Endothelial cell of umbilical vein (primary cell): ENCODE measurements around the gene KERA. TPM values are rescaled to one million over a fixed set of nuclear protein-coding genes. Genes with fewer than 3 reads are reported as not detected.

ENCODE experiments used
- BruUV-seq: library from RNA; stranded (reverse); fragments of 400-500 nt; replicated peaks from 2 replicates; lab custom pipeline; 2021; lab: Mats Ljungman, UMichigan
- CTCF ChIA-PET: fragments of 300-600, 350-600 bp; sonication (Branson Sonifier 250); formaldehyde crosslinking; loops from one replicate; lab custom pipeline; 2021; ENCODE audit warnings: antibody characterized with exemption, inconsistent platforms; lab: Charles Lee
- POLR2A ChIA-PET: fragments of 300-600, 350-600 bp; sonication (Branson Sonifier 250); formaldehyde crosslinking; loops from one replicate; lab custom pipeline; 2021; ENCODE audit warnings: antibody characterized with exemption, inconsistent platforms; lab: Charles Lee
- DNase-seq: peaks from one replicate; pipeline ENCODE4 v3.0.0-alpha.2; 2011; ENCODE audit warnings: low read depth, low spot score
- FAIRE-seq: peaks from 2 replicates; lab custom pipeline; 2011; peaks lifted over from hg19 to GRCh38; lab: Jason Lieb, UNC
- H2AFZ ChIP-seq: 2 replicates; pipeline ENCODE4 v1.6.0; 2012; ENCODE audit warnings: low read depth, low read length, control low read depth, inconsistent platforms
- H3K27ac ChIP-seq: 2 replicates; pipeline ENCODE4 v1.5.1; 2011; ENCODE audit warnings: low read depth, mild to moderate bottlenecking, control low read depth, low read length, moderate library complexity; ENCODE audit not compliant: insufficient read depth
- H3K27me3 ChIP-seq, 2 experiments: 2 replicates each; pipeline versions ENCODE4 v1.6.0 to v1.6.1; 2011; ENCODE audit warnings: low read length in 2 of 2, mixed read lengths in 1 of 2; ENCODE audit not compliant: control insufficient read depth in 2 of 2, insufficient read depth in 2 of 2
- H3K36me3 ChIP-seq, 2 experiments: 2 replicates in 1 of 2; 3 replicates in 1 of 2; pipeline ENCODE4 v1.5.1; 2011; ENCODE audit warnings: low read length in 2 of 2, mild to moderate bottlenecking in 1 of 2, moderate library complexity in 1 of 2; ENCODE audit not compliant: control insufficient read depth in 2 of 2, insufficient read depth in 2 of 2; ENCODE audit errors: extremely low read depth in 1 of 2
- H3K4me1 ChIP-seq: 3 replicates; pipeline ENCODE4 v1.5.1; 2011; ENCODE audit warnings: mild to moderate bottlenecking, low read length; ENCODE audit not compliant: control insufficient read depth, insufficient read depth; ENCODE audit errors: extremely low read depth
- H3K4me2 ChIP-seq: 2 replicates; pipeline ENCODE4 v1.6.1; 2011; ENCODE audit warnings: low read length, control low read depth, mixed read lengths; ENCODE audit not compliant: insufficient read depth
- H3K4me3 ChIP-seq, 3 experiments: fragments of 200-600 bp in 1 of 3; sonication (generic), shearing (Covaris generic) in 1 of 3; replicated peaks in 1 of 3; 2 replicates each; pipeline ENCODE4 v1.5.1; 2011 to 2016; ENCODE audit warnings: control low read depth in 3 of 3, low read length in 3 of 3, mild to moderate bottlenecking in 2 of 3, inconsistent platforms in 1 of 3, low read depth in 1 of 3, moderate library complexity in 1 of 3; ENCODE audit not compliant: insufficient read depth in 1 of 3
- H3K79me2 ChIP-seq: 2 replicates; pipeline ENCODE4 v1.6.0; 2012; ENCODE audit warnings: low read length, inconsistent platforms; ENCODE audit not compliant: control insufficient read depth, insufficient read depth
- H3K9ac ChIP-seq: replicated peaks from 2 replicates; pipeline ENCODE3; 2011; ENCODE audit warnings: low read length, control low read depth; ENCODE audit not compliant: insufficient read depth; ENCODE audit errors: extremely low read depth
- H3K9me1 ChIP-seq: replicated peaks from 3 replicates; pipeline ENCODE4 v1.6.0; 2011; ENCODE audit warnings: mild to moderate bottlenecking, low read length; ENCODE audit not compliant: control insufficient read depth, insufficient read depth; ENCODE audit errors: extremely low read depth
- H3K9me3 ChIP-seq: replicated peaks from 2 replicates; pipeline ENCODE4 v1.5.1; 2012; ENCODE audit warnings: low read length, inconsistent platforms; ENCODE audit not compliant: control insufficient read depth, insufficient read depth
- H4K20me1 ChIP-seq: replicated peaks from 2 replicates; pipeline ENCODE3; 2011; ENCODE audit warnings: mild to moderate bottlenecking, low read length; ENCODE audit not compliant: control insufficient read depth, insufficient read depth; ENCODE audit errors: extremely low read depth
- EZH2 ChIP-seq: IDR thresholded peaks from 2 replicates; pipeline ENCODE4 v1.6.1; 2012; ENCODE audit warnings: borderline replicate concordance, low read depth, mild to moderate bottlenecking, moderate library complexity, low read length, inconsistent platforms; ENCODE audit not compliant: severe bottlenecking
- FOS ChIP-seq: IDR thresholded peaks from 2 replicates; pipeline ENCODE4 v1.6.1; 2011; ENCODE audit warnings: mild to moderate bottlenecking, low read length, moderate library complexity, borderline replicate concordance; ENCODE audit not compliant: insufficient read depth
- GATA2 ChIP-seq: IDR thresholded peaks from 2 replicates; pipeline ENCODE4 v1.7.0; 2011; ENCODE audit warnings: low read depth, mild to moderate bottlenecking, moderate library complexity, mixed read lengths, low read length; ENCODE audit not compliant: insufficient read length, insufficient read depth
- JUN ChIP-seq: IDR thresholded peaks from 2 replicates; pipeline ENCODE4 v1.6.1; 2011; ENCODE audit warnings: borderline replicate concordance, low read depth; ENCODE audit not compliant: insufficient read length, insufficient read depth
- MAX ChIP-seq: IDR thresholded peaks from 2 replicates; pipeline ENCODE4 v1.6.1; 2011; ENCODE audit not compliant: insufficient read depth, insufficient read length
- MYC ChIP-seq: IDR thresholded peaks from one replicate; pipeline ENCODE4 v1.6.1; 2011; ENCODE audit warnings: mild to moderate bottlenecking, low read depth, low read length
- POLR2A ChIP-seq: IDR thresholded peaks from 2 replicates; pipeline ENCODE4 v1.6.1; 2012; ENCODE audit warnings: low read depth, mild to moderate bottlenecking, control low read depth, low read length
- POLR2AphosphoS5 ChIP-seq: IDR thresholded peaks from 2 replicates; pipeline ENCODE4 v1.6.1; 2012; ENCODE audit warnings: low read depth, mild to moderate bottlenecking, control low read depth, low read length, moderate library complexity; ENCODE audit not compliant: insufficient read depth
- dilution Hi-C: fragments of 300-500 bp; cut with MboI; formaldehyde crosslinking; loops from one replicate; pipeline ENCODE4 v1.15.0; 2019; ENCODE audit warnings: low sequenced_read_pairs; ENCODE audit not compliant: extremely low pct_ligation_motif_present
- intact Hi-C: fragments of 100-400 bp; cut with micrococcal nuclease; formaldehyde crosslinking; loops from one replicate; pipeline ENCODE4 v1.10.0; 2022
- polyA plus RNA-seq, 4 experiments: library from polyadenylated mRNA; depleted of rRNA in 3 of 4; stranded (reverse) in 3 of 4; unstranded in 1 of 4; fragments of >200 nt; gene quantifications; 2 replicates each; pipeline versions ENCODE4 v1.2.1 to v1.2.3, GENCODE V29; 2011 to 2012; ENCODE audit warnings: missing spikeins in 1 of 4
- total RNA-seq: library from RNA; stranded (reverse); gene quantifications from 2 replicates; pipeline ENCODE4 v1.2.3, GENCODE V29; 2021
- TF ChIP-seq, protein P1 (sequence below), 2 donors: IDR thresholded peaks; 1 replicate in 1 of 2; 2 replicates in 1 of 2; pipeline ENCODE4 v1.5.1; 2011; ENCODE audit warnings: low read length in 2 of 2, mild to moderate bottlenecking in 2 of 2, moderate library complexity in 2 of 2, control low read depth in 1 of 2, inconsistent platforms in 1 of 2, low read depth in 1 of 2; ENCODE audit not compliant: insufficient read depth in 1 of 2; ENCODE audit errors: extremely low read depth in 1 of 2

KERA gene
- total and polyA plus RNA-seq, 2 donors (not counting 3 experiments of a cell fraction or from before 2014, with no cell fraction given): not detected

DNA sequence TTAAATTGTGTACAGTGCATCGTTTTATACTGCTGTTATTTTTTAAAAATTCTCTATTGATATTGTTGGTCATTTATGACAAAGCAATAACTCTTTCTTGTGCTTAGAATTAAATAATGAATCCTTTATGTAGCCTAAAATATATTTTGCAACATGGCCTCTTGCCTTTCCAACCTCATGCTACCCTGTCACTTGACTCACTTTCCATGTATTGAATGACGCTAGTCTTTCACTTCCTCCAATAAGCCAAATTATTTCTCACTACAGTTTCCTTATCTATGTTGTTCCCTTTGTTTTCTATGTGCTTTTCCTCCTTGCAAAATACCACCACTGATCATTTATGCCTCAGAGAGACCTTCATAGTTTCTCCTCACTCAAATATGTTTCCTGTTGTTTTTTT is 36.7 kb downstream of the KERA start:
- H3K4me2 ChIP-seq: no peak overlapping the region
- no peak for FAIRE-seq
- BruUV-seq: no TSS peak

More for the DNA sequence above, 36.7 kb downstream of the KERA start:
- CTCF ChIA-PET: no interaction called here
- no peaks in the 10 kb centered on the region for H4K20me1 ChIP-seq
- H3K4me1 ChIP-seq: no peaks in the 10 kb centered on the region
- peak; percentile 4 for DNase-seq
- dilution Hi-C loops (no loop called here), intact Hi-C loops (no loop called here)
- H3K9me1 ChIP-seq: no peaks in the 10 kb centered on the region
- H2AFZ ChIP-seq: no peak overlapping the region
- POLR2A ChIA-PET: no interaction called here
- TF ChIP-seq, protein P1, sequence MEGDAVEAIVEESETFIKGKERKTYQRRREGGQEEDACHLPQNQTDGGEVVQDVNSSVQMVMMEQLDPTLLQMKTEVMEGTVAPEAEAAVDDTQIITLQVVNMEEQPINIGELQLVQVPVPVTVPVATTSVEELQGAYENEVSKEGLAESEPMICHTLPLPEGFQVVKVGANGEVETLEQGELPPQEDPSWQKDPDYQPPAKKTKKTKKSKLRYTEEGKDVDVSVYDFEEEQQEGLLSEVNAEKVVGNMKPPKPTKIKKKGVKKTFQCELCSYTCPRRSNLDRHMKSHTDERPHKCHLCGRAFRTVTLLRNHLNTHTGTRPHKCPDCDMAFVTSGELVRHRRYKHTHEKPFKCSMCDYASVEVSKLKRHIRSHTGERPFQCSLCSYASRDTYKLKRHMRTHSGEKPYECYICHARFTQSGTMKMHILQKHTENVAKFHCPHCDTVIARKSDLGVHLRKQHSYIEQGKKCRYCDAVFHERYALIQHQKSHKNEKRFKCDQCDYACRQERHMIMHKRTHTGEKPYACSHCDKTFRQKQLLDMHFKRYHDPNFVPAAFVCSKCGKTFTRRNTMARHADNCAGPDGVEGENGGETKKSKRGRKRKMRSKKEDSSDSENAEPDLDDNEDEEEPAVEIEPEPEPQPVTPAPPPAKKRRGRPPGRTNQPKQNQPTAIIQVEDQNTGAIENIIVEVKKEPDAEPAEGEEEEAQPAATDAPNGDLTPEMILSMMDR (IDR thresholded peaks at IDR 0.05; ENCODE audit: extremely low read depth in 1 of 2, insufficient read depth in 1 of 2, low read depth in 1 of 2, low read length in 2 of 2): no peak
- no peak for TF ChIP-seq JUN
- TF ChIP-seq MAX: no peak
- no peak for TF ChIP-seq POLR2A
- no peak for TF ChIP-seq GATA2
- no peak for TF ChIP-seq POLR2AphosphoS5
- no peak for TF ChIP-seq FOS
- no peak for TF ChIP-seq MYC
- no peak for TF ChIP-seq EZH2
- H3K27me3 ChIP-seq: no peaks in the 10 kb centered on the region
- H3K9ac ChIP-seq: no peak overlapping the region
- no peak overlapping the region for H3K27ac ChIP-seq
- no peaks in the 10 kb centered on the region for H3K79me2 ChIP-seq
- H3K4me3 ChIP-seq: no peak overlapping the region
- no peaks in the 10 kb centered on the region for H3K9me3 ChIP-seq
- no peaks in the 10 kb centered on the region for H3K36me3 ChIP-seq
